K562 (cell line): ENCODE measurements around the gene AKT1S1. TPM values are rescaled to one million over a fixed set of nuclear protein-coding genes. Genes with fewer than 3 reads are reported as not detected.

Experiments
- ASH1L ChIP-seq: fragments of 450-650 bp; IDR thresholded peaks from 2 replicates; pipeline ENCODE4 v1.6.1; 2018; ENCODE audit warnings: borderline replicate concordance, mild to moderate bottlenecking, low read depth; ENCODE audit not compliant: partially characterized antibody
- ATF1 ChIP-seq, 2 experiments: fragments of 450-650 bp in 1 of 2; IDR thresholded peaks; 2 replicates each; pipeline ENCODE4 v1.6.1; 2016; ENCODE audit warnings: missing compliant biosample characterization in 1 of 2, missing genetic modification characterization in 1 of 2
- CBX5 ChIP-seq: IDR thresholded peaks from 2 replicates; pipeline ENCODE4 v1.6.1; 2014; ENCODE audit warnings: low read depth, borderline replicate concordance
- HLTF ChIP-seq: fragments of 450-650 bp; IDR thresholded peaks from 2 replicates; pipeline ENCODE4 v1.6.1; 2016
- NFE2 ChIP-seq: IDR thresholded peaks from 2 replicates; pipeline ENCODE4 v1.6.1; 2014; ENCODE audit warnings: antibody characterized with exemption, low read depth
- POU5F1 ChIP-seq: fragments of 150-350 bp; IDR thresholded peaks from 2 replicates; pipeline ENCODE4 v1.6.1; 2014; ENCODE audit warnings: borderline replicate concordance, low read length, low read depth, mild to moderate bottlenecking; ENCODE audit not compliant: partially characterized antibody
- SLC30A9 ChIP-seq: fragments of 250-450 bp; sonication (Bioruptor Pico); IDR thresholded peaks from 2 replicates; pipeline ENCODE4 v1.8.0; 2022; ENCODE audit warnings: mild to moderate bottlenecking, moderate library complexity
- SRSF9 ChIP-seq: fragments of 200-400 bp; formaldehyde crosslinking; IDR thresholded peaks from 2 replicates; pipeline ENCODE4 v1.6.1; 2017; ENCODE audit warnings: low read depth, low read length, borderline replicate concordance
- TAF7 ChIP-seq: fragments of 450-650 bp; IDR thresholded peaks from 2 replicates; pipeline ENCODE4 v1.6.1; 2016; ENCODE audit warnings: missing genetic modification characterization, missing compliant biosample characterization
- TAF9B ChIP-seq: fragments of 450-650 bp; IDR thresholded peaks from 2 replicates; pipeline ENCODE4 v1.6.1; 2018; ENCODE audit warnings: mild to moderate bottlenecking; ENCODE audit not compliant: partially characterized antibody
- TCF3 ChIP-seq: sonication (generic); formaldehyde crosslinking; IDR thresholded peaks from 2 replicates; pipeline ENCODE4 v1.4.0; 2020; ENCODE audit warnings: mild to moderate bottlenecking, missing genetic modification reagents
- ZNF133 ChIP-seq: fragments of 250-450 bp; sonication (Bioruptor Pico); IDR thresholded peaks from 2 replicates; pipeline ENCODE4 v1.4.0; 2020; ENCODE audit warnings: mild to moderate bottlenecking
- ZNF408 ChIP-seq: fragments of 250-450 bp; sonication (Bioruptor Pico); IDR thresholded peaks from 2 replicates; pipeline ENCODE4 v1.4.0; 2020; ENCODE audit warnings: low read depth, mild to moderate bottlenecking, moderate library complexity
- ZNF444 ChIP-seq: fragments of 250-450 bp; sonication (Bioruptor Pico); IDR thresholded peaks from 2 replicates; pipeline ENCODE4 v1.4.0; 2020; ENCODE audit warnings: mild to moderate bottlenecking, moderate library complexity
- polyA plus RNA-seq, 8 experiments: library from polyadenylated mRNA; depleted of rRNA in 4 of 8; stranded (reverse) in 5 of 8; unstranded in 3 of 8; fragments of >200 nt; fragmentation: Nextera tagmentation in 2 of 8; fragmentation: Illumina TruSeq in 1 of 8; extraction: Ambion mirVana in 2 of 8; extraction: Trizol in 1 of 8; gene quantifications; 2 replicates each; pipeline versions ENCODE4 v1.2.1 to v1.2.3, GENCODE V29; 2011 to 2014; ENCODE audit warnings: inconsistent platforms in 1 of 8, missing spikeins in 1 of 8
- total RNA-seq, 7 experiments: library from RNA; depleted of rRNA in 6 of 7; stranded (reverse); fragments of >200 nt in 6 of 7; fragmentation: Illumina TruSeq in 2 of 7; extraction: Trizol in 2 of 7; gene quantifications; 2 replicates each; pipeline versions ENCODE4 v1.2.1 to v1.2.3, GENCODE V29; 2011 to 2021; ENCODE audit warnings: low replicate concordance in 1 of 7
- TF ChIP-seq, protein P1 (sequence below): fragments of 450-650 bp; IDR thresholded peaks from 2 replicates; pipeline ENCODE4 v1.6.1; 2016; ENCODE audit warnings: low read depth, mild to moderate bottlenecking, moderate library complexity
- TF ChIP-seq, protein P2 (sequence below), 3 experiments: fragments of 200-800 bp in 1 of 3; fragments of 250-450 bp in 1 of 3; fragments of 450-650 bp in 1 of 3; sonication (Bioruptor Pico) in 1 of 3; sonication (Bioruptor generic) in 1 of 3; formaldehyde crosslinking in 1 of 3; IDR thresholded peaks; 2 replicates each; pipeline versions ENCODE4 v1.6.1 to v1.8.0; 2016 to 2022; ENCODE audit warnings: mild to moderate bottlenecking in 2 of 3, missing genetic modification characterization in 2 of 3, missing compliant biosample characterization in 1 of 3, moderate library complexity in 1 of 3
- TF ChIP-seq, protein P3 (sequence below): sonication (generic); formaldehyde crosslinking; IDR thresholded peaks from 2 replicates; pipeline ENCODE4 v1.8.0; 2022; ENCODE audit warnings: mild to moderate bottlenecking, missing genetic modification reagents, borderline replicate concordance
- TF ChIP-seq, protein P4 (sequence below): sonication (generic); formaldehyde crosslinking; IDR thresholded peaks from 2 replicates; pipeline ENCODE4 v1.8.0; 2022; ENCODE audit warnings: missing genetic modification reagents, mild to moderate bottlenecking, borderline replicate concordance
- TF ChIP-seq, protein P5 (sequence below): sonication (generic); formaldehyde crosslinking; IDR thresholded peaks from 2 replicates; pipeline ENCODE4 v1.9.0; 2022; ENCODE audit warnings: mild to moderate bottlenecking, missing genetic modification reagents

The AKT1S1 gene
- total and polyA plus RNA-seq, 9 of the 15 experiments (the other 6 are each of a cell fraction or from before 2014, with no cell fraction given), result 1.2 to 50.3 (median 17.1) TPM

DNA sequence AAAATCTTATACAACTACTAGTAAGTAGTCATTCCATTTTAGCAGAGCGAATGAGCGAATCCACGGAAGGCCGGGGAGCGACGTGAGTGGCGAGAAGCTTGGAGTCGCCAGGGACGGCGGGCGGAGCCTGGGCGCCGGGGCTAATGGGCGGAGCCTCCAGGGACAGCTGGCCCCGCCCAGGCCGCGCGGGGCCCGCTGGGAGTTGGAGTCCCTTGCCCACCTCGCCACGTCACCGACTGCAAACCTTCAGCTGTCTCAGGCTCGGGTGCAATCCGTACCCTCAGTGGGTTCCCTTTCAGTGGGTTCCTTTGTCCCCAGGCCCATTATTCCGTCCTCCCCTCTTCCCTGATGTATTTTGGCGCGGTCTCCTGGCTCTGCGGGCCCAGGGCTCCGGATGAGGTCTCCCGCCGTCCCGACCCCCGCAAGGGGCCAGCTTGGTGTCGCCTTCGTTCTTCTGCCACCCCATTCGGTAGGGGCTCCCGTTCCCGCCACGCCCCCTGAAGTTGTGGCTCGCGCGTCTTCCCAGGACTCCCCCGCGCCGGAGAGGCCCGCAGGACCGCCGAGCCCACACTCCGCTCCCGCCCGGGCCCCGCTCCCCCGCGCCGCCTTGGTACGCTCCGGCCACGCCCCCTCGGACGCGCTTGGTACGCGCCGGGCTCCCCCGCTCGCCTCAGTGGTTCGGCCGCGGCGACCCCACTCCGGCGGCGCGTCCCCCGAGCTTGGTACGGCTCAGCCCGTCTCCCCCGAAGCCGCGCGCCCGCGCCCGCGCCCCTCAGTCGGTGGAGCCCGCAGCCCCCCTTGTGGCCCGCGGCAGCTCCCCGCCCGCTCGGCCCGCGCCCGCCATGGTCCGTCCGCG, 26.4 kb downstream of the AKT1S1 start, which contains the start of gene PTOV1 (continued):
- peak; percentile 58 for TF ChIP-seq TAF7 (tag)
- peak; percentile 86; the same call in 1 of the 2 replicates for TF ChIP-seq HLTF
- TF ChIP-seq, protein P1, sequence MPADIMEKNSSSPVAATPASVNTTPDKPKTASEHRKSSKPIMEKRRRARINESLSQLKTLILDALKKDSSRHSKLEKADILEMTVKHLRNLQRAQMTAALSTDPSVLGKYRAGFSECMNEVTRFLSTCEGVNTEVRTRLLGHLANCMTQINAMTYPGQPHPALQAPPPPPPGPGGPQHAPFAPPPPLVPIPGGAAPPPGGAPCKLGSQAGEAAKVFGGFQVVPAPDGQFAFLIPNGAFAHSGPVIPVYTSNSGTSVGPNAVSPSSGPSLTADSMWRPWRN, result peak; percentile 58; the same call in 1 of the 2 replicates
- TF ChIP-seq ZNF444, result no peak; the same call in 1 of the 2 replicates
- TF ChIP-seq TCF3, result peak; percentile 16; the same call in 1 of the 2 replicates
- TF ChIP-seq, protein P2, sequence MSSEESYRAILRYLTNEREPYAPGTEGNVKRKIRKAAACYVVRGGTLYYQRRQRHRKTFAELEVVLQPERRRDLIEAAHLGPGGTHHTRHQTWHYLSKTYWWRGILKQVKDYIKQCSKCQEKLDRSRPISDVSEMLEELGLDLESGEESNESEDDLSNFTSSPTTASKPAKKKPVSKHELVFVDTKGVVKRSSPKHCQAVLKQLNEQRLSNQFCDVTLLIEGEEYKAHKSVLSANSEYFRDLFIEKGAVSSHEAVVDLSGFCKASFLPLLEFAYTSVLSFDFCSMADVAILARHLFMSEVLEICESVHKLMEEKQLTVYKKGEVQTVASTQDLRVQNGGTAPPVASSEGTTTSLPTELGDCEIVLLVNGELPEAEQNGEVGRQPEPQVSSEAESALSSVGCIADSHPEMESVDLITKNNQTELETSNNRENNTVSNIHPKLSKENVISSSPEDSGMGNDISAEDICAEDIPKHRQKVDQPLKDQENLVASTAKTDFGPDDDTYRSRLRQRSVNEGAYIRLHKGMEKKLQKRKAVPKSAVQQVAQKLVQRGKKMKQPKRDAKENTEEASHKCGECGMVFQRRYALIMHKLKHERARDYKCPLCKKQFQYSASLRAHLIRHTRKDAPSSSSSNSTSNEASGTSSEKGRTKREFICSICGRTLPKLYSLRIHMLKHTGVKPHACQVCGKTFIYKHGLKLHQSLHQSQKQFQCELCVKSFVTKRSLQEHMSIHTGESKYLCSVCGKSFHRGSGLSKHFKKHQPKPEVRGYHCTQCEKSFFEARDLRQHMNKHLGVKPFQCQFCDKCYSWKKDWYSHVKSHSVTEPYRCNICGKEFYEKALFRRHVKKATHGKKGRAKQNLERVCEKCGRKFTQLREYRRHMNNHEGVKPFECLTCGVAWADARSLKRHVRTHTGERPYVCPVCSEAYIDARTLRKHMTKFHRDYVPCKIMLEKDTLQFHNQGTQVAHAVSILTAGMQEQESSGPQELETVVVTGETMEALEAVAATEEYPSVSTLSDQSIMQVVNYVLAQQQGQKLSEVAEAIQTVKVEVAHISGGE (CRISPR knock-in tag; IDR thresholded peaks at IDR 0.05), result peak in 1 of 3 experiments; percentile 66; a peak in 2 of 6 replicates
- no peak for TF ChIP-seq ZNF133 (CRISPR knock-in tag)
- no peak for TF ChIP-seq ZNF408 (CRISPR knock-in tag)
- TF ChIP-seq, protein P3, sequence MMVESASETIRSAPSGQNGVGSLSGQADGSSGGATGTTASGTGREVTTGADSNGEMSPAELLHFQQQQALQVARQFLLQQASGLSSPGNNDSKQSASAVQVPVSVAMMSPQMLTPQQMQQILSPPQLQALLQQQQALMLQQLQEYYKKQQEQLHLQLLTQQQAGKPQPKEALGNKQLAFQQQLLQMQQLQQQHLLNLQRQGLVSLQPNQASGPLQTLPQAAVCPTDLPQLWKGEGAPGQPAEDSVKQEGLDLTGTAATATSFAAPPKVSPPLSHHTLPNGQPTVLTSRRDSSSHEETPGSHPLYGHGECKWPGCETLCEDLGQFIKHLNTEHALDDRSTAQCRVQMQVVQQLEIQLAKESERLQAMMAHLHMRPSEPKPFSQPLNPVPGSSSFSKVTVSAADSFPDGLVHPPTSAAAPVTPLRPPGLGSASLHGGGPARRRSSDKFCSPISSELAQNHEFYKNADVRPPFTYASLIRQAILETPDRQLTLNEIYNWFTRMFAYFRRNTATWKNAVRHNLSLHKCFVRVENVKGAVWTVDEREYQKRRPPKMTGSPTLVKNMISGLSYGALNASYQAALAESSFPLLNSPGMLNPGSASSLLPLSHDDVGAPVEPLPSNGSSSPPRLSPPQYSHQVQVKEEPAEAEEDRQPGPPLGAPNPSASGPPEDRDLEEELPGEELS (CRISPR knock-in tag), result no peak
- TF ChIP-seq, protein P4, sequence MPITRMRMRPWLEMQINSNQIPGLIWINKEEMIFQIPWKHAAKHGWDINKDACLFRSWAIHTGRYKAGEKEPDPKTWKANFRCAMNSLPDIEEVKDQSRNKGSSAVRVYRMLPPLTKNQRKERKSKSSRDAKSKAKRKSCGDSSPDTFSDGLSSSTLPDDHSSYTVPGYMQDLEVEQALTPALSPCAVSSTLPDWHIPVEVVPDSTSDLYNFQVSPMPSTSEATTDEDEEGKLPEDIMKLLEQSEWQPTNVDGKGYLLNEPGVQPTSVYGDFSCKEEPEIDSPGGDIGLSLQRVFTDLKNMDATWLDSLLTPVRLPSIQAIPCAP (CRISPR knock-in tag), result no peak
- TF ChIP-seq SLC30A9, result no peak
- TF ChIP-seq ATF1 (CRISPR knock-in tag; IDR thresholded peaks at IDR 0.05), result peak; percentile 91
- TF ChIP-seq ATF1 (tag; IDR thresholded peaks at IDR 0.05), result peak; percentile 97
- TF ChIP-seq ASH1L, result peak; percentile 26
- no peak; the same call in 1 of the 2 replicates for TF ChIP-seq NFE2
- TF ChIP-seq CBX5, result no peak
- TF ChIP-seq, protein P5, sequence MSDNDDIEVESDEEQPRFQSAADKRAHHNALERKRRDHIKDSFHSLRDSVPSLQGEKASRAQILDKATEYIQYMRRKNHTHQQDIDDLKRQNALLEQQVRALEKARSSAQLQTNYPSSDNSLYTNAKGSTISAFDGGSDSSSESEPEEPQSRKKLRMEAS (CRISPR knock-in tag), result peak; percentile 63
- TF ChIP-seq TAF9B, result no peak
- no peak for TF ChIP-seq POU5F1
- TF ChIP-seq SRSF9, result no peak
